Activated CD8-positive, alpha-beta memory T cell treated with anti-CD3 and anti-CD28 coated beads for 1 hour (primary cell): ENCODE measurements around the gene FLVCR1.

ENCODE experiments used
- DNase-seq, 2 donors: peaks; one replicate each; pipeline ENCODE4 v3.0.0-alpha.2; 2020; ENCODE audit warnings: low read depth in 1 of 2; ENCODE audit errors: extremely low read depth in 1 of 2

FLVCR1 gene

GRCh38 chr1:212944229-212944901, 86.3 kb downstream of the FLVCR1 start:
- DNase-seq: no peak

GRCh38 chr1:212945056-212945455, 87.0 kb downstream of the FLVCR1 start:
- DNase-seq: no peak

- no peak for DNase-seq
These were observed 87.5 kb downstream of the FLVCR1 start for GRCh38 chr1:212945463-212946160.

- no peak for DNase-seq
These were observed 88.8 kb downstream of the FLVCR1 start for GRCh38 chr1:212946872-212947271.
